Right ventricle myocardium inferior (tissue), 1 donor: ENCODE measurements around the gene ZNF444. TPM values are rescaled to one million over a fixed set of nuclear protein-coding genes. Genes with fewer than 3 reads are reported as not detected.
"Not testable (repeated sequence)": the region's sequence is repeated elsewhere in the genome, so short reads cannot be mapped to it uniquely, and the experiment has no call there.

Source experiments
- ATAC-seq: fragments of 200-7000 bp; cut with Tn5 transposase; one replicate; pipeline ENCODE4 v1.9.1; 2020; ENCODE audit warnings: mild to moderate bottlenecking, moderate library complexity
- DNase-seq: peaks from one replicate; pipeline ENCODE4 v3.0.0; 2021; ENCODE audit errors: missing footprints
- intact Hi-C: fragments of 100-400 bp; cut with DNase I; formaldehyde crosslinking; loops from one replicate; pipeline ENCODE4 v1.11.0; 2022
- total RNA-seq: library from RNA; stranded (reverse); fragmentation: NEBNext Ultra II Directional; extraction: Animal tissue kit (Norgen Biotek cat#: 25700); gene quantifications from one replicate; pipeline ENCODE4 v1.2.1, GENCODE V29; 2021
- donor health status: DM: no; HTN: yes; CAD: no; lungs with severe emphysema.

Gene ZNF444
- total RNA-seq, 1 donor from 2014 or later = 29.1 TPM

DNA sequence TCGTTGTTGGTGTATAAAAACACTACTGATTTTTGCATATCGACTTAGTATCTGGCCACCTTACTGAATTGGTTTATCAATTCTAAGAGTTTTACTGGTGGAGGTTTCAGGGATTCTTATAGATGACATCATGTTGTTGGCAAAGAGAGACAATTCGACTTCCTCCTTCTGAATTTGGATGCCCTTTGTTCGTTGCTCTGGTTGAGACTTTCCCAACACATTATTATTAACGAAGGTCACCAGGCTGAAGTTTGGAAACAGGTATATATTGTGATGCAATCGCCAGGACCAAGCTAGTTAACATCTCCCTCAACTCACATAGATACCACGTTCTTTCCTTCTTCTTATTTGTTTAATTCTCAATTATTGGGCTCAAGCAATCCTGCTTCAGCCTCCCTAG is 58.6 kb downstream of the ZNF444 start:
- DNase-seq (no peak), ATAC-seq (no peak)
- intact Hi-C loops = no loop called here

DNA sequence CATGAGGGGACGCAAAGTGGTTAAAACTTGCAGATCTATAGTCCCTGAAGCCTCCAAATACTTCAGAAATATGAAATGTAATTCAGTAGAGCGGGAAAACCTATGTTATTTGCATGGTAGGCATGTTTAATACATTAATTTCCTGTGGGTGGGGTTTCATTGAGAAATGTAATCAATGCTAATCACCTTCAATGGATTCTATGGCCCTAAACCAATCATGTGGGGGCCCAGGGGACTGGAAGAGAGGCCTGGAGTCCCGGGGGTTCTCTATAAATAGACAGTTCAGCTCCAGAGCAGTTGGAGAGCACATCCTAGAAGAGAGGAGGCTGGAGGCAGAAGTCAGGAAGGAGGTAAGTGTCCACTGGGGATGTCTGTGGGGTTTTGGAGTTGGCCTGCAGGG is 60.9 kb downstream of the ZNF444 start, which contains the start of gene ZSCAN5C:
TSS of gene ZSCAN5C (plus strand) at position 301 of the 400 bp plus-strand sequence. CDS start 3,641 bp downstream, outside the sequence.
- intact Hi-C loops = no loop called here
- DNase-seq (no peak), ATAC-seq (no peak)

DNA sequence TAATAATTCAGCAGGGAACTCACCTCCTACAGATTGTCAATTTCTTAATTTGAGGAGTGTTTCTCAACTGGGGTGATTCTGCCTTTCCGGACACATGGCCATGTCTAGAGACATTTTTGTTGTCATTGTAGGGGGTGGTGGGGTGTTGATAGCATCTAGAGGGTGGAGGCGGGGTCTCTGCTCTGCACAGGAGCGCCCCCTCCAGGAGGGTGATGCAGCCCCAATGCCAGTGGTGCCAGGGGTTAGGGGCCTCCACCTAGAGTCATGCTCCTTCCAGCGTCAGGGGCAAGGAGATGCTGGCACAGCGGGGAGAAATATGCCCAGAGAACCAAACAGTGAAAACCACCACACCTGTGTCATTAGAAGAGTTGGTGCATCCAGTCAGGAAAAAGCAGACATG is 66.5 kb downstream of the ZNF444 start:
- intact Hi-C loops = not testable (repeated sequence)

DNA sequence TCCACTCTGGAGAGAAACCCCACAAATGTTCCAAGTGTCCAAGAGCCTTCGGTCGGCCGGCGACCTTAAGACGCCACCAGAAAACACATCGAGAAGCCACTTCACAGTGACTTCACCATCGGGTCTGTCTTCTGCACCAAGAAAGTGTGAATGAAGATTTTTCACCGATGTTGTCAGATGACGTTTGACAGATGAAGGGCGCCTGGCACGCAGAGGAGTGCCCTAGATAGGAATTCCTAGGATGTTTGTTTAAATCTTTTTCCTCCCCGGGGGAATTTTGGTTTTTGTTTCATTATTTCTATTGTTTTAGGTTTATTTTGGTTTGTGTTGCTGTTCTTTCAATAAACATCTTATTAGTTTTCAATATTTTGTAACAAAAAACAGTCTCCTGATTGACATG is 68.0 kb downstream of the ZNF444 start:
- DNase-seq (no peak), ATAC-seq (no peak)
- intact Hi-C loops = no loop called here

More for the DNA sequence above, 66.5 kb downstream of the ZNF444 start:
- not testable (repeated sequence) for ATAC-seq, DNase-seq

DNA sequence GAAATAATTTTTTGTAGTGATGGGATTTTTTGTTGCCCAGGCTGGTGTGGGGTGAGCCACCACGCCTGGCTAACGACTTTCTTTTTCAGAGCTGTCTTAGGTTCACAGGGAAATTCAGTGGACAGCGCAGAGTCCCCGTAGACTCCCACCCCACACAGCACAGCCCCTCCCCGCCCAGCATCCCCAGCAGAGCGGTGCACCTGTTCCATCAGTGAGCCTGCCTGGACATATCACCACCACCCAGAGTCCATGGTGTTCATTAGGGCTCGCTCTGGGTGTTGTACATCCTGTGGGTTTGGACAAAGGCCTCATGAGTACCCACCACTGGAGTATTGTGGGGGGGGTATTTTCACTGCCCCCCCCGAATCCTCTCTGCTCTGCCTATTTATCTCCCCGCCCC is 68.9 kb downstream of the ZNF444 start:
- ATAC-seq, intact Hi-C loops, DNase-seq: not testable (repeated sequence)

Other genes with a start within 250 kb of the ZNF444 start
- not detected for gene NLRP13, start 209.0 kb upstream of the ZNF444 start, total RNA-seq
- gene NLRP8, start 193.5 kb upstream of the ZNF444 start, total RNA-seq = not detected
- gene NLRP5, start 154.5 kb upstream of the ZNF444 start, total RNA-seq = not detected
- gene ZNF787, start 20.0 kb upstream of the ZNF444 start, total RNA-seq = 35.3 TPM
- gene GALP, start 34.7 kb downstream of the ZNF444 start, total RNA-seq = not detected
- not detected for gene ZSCAN5B, start 56.5 kb downstream of the ZNF444 start, total RNA-seq
- not detected for gene ZSCAN5C, start 61.0 kb downstream of the ZNF444 start, total RNA-seq
- not detected for gene EDDM13, start 131.5 kb downstream of the ZNF444 start, total RNA-seq
- 20.3 TPM for gene ZSCAN5A, start 173.6 kb downstream of the ZNF444 start, total RNA-seq